Prostate gland (tissue), 2 donors: ENCODE data around the gene ANKS1B.
"Not testable (repeated sequence)": the region's sequence is repeated elsewhere in the genome, so short reads cannot be mapped to it uniquely, and the experiment has no call there.

Experiments
- POLR2A ChIP-seq: fragments of 450-650 bp; IDR thresholded peaks from one replicate; pipeline ENCODE4 v1.6.1; 2016; ENCODE audit warnings: antibody characterized with exemption, mild to moderate bottlenecking
- POLR2AphosphoS5 ChIP-seq: sonication (generic); formaldehyde crosslinking; IDR thresholded peaks from one replicate; pipeline ENCODE4 v1.6.1; 2017; ENCODE audit warnings: antibody characterized with exemption
- TF ChIP-seq, protein P1 (sequence below), 4 experiments: fragments of 200-600 bp in 2 of 4; fragments of 450-650 bp in 2 of 4; sonication (generic) in 2 of 4; IDR thresholded peaks; 1 replicate in 3 of 4; 2 replicates in 1 of 4; pipeline ENCODE4 v1.5.1; 2016 to 2019; ENCODE audit warnings: antibody characterized with exemption in 4 of 4, mild to moderate bottlenecking in 2 of 4, moderate library complexity in 2 of 4

DNA sequence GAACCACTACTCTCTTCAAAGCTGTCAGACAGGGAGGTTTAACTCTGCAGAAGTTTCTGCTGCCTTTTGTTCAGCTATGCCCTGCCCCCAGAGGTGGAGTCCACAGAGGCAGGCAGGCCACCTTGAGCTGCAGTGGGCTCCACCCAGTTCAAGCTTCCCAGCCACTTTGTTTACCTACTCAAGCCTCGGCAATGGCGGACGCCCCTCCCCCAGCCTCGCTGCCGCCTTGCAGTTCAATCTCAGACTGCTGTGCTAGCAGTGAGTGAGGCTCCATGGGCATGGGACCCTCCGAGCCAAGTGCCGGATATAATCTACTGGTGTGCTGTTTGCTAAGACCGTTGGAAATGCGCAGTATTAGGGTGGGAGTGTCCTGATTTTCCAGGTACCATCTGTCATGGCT, 663.5 kb downstream of the ANKS1B start:
- TF ChIP-seq, protein P1, sequence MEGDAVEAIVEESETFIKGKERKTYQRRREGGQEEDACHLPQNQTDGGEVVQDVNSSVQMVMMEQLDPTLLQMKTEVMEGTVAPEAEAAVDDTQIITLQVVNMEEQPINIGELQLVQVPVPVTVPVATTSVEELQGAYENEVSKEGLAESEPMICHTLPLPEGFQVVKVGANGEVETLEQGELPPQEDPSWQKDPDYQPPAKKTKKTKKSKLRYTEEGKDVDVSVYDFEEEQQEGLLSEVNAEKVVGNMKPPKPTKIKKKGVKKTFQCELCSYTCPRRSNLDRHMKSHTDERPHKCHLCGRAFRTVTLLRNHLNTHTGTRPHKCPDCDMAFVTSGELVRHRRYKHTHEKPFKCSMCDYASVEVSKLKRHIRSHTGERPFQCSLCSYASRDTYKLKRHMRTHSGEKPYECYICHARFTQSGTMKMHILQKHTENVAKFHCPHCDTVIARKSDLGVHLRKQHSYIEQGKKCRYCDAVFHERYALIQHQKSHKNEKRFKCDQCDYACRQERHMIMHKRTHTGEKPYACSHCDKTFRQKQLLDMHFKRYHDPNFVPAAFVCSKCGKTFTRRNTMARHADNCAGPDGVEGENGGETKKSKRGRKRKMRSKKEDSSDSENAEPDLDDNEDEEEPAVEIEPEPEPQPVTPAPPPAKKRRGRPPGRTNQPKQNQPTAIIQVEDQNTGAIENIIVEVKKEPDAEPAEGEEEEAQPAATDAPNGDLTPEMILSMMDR (IDR thresholded peaks at IDR 0.05), result not testable (repeated sequence)
- not testable (repeated sequence) for TF ChIP-seq POLR2A, POLR2AphosphoS5
